HG02870 (cell line): ENCODE data around the gene DDR1.

Experiments used
- ATAC-seq: cut with Tn5 transposase; IDR thresholded peaks from one replicate; pipeline ENCODE4 v1.9.1; 2021; ENCODE audit warnings: mild to moderate bottlenecking, moderate library complexity; ENCODE audit not compliant: unreplicated experiment

Gene DDR1

GRCh38 chr6:30942338-30943060 lies 58.2 kb downstream of the DDR1 start:
- no peak for ATAC-seq

GRCh38 chr6:30944051-30944450 lies 59.7 kb downstream of the DDR1 start:
- ATAC-seq = no peak

GRCh38 chr6:30945281-30945680 lies 61.0 kb downstream of the DDR1 start:
- ATAC-seq = no peak

GRCh38 chr6:30947231-30947630 lies 62.9 kb downstream of the DDR1 start:
- no peak for ATAC-seq

GRCh38 chr6:30948811-30949210 lies 64.5 kb downstream of the DDR1 start:
- ATAC-seq = no peak
